ENCODE measurements around the gene IFNA17.
"Not testable (repeated sequence)": the region's sequence is repeated elsewhere in the genome, so short reads cannot be mapped to it uniquely, and the experiment has no call there.

The IFNA17 gene

DNA sequence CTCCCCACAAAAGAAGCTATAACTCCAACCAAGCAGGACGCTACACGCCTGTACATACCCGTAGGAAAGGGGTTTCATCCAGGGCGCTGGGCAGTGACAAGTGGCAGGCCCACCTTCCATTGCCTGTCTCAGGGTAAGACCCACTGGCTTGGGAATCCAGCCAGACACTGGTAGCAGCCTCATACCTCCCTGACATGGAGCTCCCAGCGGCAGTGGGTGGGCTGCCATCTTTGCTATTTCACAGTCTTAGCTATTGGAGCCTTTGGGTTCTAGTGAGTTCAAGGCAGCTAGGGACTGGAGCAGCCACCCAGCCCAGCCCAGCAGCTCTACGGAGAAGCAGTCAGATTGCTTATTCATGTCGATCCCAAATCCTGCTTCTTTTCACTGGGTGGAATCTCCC lies 17.7 kb downstream of the IFNA17 start:
- no peak for DNase-seq

DNA sequence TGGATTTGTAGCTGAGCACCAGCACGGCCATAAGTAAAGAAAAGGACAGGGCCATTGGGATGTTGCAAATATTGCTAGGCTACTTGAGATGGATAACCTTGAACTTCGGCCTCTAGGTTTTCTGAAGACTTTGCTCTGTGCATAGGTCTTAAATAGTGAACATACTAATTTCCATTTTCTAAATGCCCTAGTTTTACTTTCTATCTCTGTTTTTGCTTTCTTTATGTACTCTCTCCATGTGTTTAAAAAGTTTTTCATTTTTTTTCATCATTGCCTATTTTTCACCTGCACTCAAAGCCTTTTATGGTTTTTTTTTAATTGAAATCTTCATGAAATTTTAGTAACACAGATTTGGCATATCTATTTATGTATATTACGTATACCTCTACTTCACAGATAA lies 21.0 kb downstream of the IFNA17 start, which contains the start of gene IFNA10:
TSS of gene IFNA10 (minus strand) at position 101 of the 400 bp plus-strand sequence. CDS start at position 55, 46 bp downstream.
- DNase-seq: not testable (repeated sequence)

DNA sequence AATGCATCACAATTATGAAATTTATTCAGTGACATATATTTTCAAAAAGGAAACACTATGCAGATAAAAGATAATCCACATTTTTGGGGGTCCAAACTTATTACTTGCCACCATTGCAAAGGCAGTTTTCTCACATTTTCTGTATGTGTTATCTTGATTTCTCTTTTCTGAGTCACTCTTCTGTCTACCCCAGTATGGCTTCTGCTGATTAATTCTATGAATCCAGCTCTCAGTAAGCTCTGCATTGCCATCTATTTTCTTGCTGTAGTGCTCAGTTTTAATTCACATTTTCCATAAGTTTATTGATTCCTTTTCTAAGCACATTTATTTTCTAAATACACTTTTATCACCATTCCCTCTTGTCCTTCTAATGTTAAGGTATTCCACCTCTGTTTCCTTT lies 22.8 kb downstream of the IFNA17 start:
- no peak for DNase-seq

DNA sequence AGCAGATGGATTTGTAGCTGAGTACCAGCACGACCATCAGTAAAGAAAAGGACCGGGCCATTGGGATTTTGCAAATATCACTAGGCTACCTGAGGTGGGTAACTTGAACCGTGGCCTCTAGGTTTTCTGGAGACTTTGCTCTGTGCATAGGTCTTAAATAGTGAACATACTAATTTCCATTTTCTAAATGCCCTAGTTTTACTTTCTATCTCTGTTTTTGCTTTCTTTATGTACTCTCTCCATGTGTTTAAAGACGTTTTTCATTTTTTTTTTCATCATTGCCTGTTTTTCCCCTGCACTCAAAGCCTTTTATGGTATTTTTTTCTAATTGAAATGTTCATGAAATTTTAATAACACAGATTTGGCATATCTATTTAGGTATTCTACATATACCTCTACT lies 25.9 kb downstream of the IFNA17 start, which contains the start of gene IFNA7:
TSS of gene IFNA7 (minus strand) at position 101 of the 400 bp plus-strand sequence. CDS start at position 61, 40 bp downstream.
- not testable (repeated sequence) for DNase-seq

DNA sequence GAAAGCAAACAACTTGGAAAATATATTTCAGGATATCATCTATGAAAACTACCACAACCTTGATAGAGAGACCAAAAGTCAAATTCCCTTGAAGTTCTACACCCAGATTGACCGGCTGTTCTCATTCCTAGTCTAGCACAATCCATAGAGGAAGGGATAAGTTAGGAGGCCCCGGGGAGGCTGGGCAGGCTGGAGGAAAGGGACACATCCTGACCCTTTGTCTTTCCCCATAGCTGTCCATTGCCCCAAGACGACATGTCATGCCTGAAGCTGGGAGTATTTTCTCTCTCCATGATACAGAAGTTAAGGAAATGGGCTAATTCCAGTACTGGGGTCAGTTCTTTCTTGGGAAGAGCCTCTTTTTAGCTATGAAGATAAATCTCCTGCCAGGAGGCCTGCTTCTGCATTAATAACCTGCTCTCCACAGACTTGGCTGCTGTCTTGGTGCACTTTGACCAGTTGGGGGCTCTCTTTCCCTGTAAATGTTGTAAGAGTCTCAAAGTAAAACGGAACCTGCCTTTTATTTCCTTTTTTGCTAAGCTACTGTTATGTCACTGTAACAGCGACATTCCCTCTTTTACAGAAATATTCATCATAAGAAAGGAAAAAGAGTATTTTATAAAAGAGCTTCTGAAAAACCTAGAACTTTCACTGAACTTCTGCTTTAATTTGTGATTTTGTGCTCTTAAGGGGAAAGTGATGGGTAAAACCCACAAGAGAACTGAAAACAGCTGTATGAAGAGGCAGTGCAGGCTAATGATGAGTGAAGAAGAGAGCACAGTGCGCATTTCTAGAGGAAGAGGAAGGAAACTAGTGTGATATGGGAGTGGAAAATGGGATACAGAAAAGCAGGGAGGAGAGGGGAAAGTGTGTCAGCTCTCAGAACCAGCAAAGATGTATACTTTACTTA lies 32.9 kb downstream of the IFNA17 start:
- DNase-seq: not testable (repeated sequence)

DNA sequence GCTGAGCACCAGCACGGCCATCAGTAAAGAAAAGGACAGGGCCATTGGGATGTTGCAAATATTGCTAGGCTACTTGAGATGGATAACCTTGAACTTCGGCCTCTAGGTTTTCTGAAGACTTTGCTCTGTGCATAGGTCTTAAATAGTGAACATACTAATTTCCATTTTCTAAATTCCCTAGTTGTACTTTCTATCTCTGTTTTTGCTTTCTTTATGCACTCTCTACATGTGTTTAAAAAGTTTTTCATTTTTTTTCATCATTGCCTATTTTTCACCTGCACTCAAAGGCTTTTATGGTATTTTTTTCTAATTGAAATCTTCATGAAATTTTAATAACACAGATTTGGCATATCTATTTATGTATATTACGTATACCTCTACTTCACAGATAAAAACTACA lies 40.5 kb downstream of the IFNA17 start, which contains the start of gene IFNA4:
TSS of gene IFNA4 (minus strand) at position 101 of the 400 bp plus-strand sequence. CDS start at position 45, 56 bp downstream.
- not testable (repeated sequence) for DNase-seq

DNA sequence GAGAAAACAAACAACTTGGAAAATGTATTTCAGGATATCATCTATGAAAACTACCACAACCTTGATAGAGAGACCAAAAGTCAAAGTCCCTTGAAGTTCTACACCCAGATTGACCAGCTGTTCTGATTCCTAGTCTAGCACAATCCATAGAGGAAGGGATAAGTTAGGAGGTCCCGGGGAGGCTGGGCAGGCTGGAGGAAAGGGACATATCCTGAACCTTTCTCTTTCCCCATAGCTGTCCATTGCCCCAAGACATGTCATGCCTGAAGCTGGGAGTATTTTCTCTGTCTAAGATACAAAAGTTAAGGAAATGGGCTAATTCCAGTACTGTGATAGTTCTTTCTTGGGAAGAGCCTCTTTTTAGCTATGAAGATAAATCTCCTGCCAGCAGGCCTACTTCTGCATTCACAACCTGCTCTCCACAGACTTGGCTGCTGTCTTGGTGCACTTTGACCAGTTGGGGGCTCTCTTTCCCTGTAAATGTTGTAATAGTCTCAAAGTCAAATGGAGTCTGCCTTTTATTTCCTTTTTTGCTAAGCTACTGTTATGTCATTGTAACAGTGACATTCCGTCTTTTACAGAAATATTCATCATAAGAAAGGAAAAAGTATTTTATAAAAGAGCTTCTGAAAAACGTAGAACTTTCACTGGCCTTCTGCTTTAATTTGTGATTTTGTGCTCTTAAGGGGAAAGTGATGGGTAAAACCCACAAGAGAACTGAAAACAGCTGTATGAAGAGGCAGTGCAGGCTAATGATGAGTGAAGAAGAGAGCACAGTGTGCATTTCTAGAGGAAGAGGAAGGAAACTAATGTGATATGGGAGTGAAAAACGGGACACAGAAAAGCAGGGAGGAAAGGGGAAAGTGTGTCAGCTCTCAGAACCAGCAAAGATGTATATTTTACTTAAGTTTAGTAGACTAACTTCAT lies 44.9 kb downstream of the IFNA17 start:
- not testable (repeated sequence) for DNase-seq
